Loucy (cell line): ENCODE measurements around the gene NTPCR.

Experiments
- H2AFZ ChIP-seq: fragments of 200-600 bp; sonication (generic); 2 replicates; pipeline ENCODE4 v1.6.0; 2016; ENCODE audit warnings: antibody characterized with exemption, mild to moderate bottlenecking, low read length, moderate library complexity
- H3F3A ChIP-seq: fragments of 200-600 bp; 2 replicates; pipeline ENCODE4 v1.6.0; 2016; ENCODE audit warnings: antibody characterized with exemption, low read depth, mild to moderate bottlenecking
- H3K27me3 ChIP-seq: fragments of 200-600 bp; sonication (generic); 2 replicates; pipeline ENCODE4 v1.6.1; 2014; ENCODE audit warnings: low read length, mild to moderate bottlenecking; ENCODE audit not compliant: insufficient read depth, poor library complexity, severe bottlenecking
- H3K36me3 ChIP-seq: fragments of 200-600 bp; sonication (generic); 2 replicates; pipeline ENCODE4 v1.6.1; 2016; ENCODE audit warnings: low read length; ENCODE audit not compliant: insufficient read depth
- H3K4me1 ChIP-seq: fragments of 200-600 bp; sonication (generic); 2 replicates; pipeline ENCODE4 v1.5.1; 2014; ENCODE audit warnings: low read length, mild to moderate bottlenecking; ENCODE audit not compliant: insufficient read depth, poor library complexity, severe bottlenecking
- H3K4me2 ChIP-seq: fragments of 200-600 bp; sonication (generic); 2 replicates; pipeline ENCODE4 v1.6.0; 2014; ENCODE audit warnings: antibody characterized with exemption, low read length, low read depth, mild to moderate bottlenecking; ENCODE audit not compliant: poor library complexity, severe bottlenecking
- H3K4me3 ChIP-seq: fragments of 200-600 bp; sonication (generic); 2 replicates; pipeline ENCODE4 v1.5.1; 2014; ENCODE audit warnings: low read length, mild to moderate bottlenecking, mixed read lengths; ENCODE audit not compliant: poor library complexity, severe bottlenecking
- H3K79me2 ChIP-seq: fragments of 200-600 bp; sonication (generic); 2 replicates; pipeline ENCODE4 v1.6.1; 2014; ENCODE audit warnings: low read length; ENCODE audit not compliant: insufficient read depth
- H3K9ac ChIP-seq: fragments of 200-600 bp; sonication (generic); 2 replicates; pipeline ENCODE4 v1.6.0; 2014; ENCODE audit warnings: mild to moderate bottlenecking, low read depth, low read length, moderate library complexity; ENCODE audit not compliant: poor library complexity, severe bottlenecking
- H3K9me2 ChIP-seq: fragments of 200-600 bp; sonication (generic); replicated peaks from 2 replicates; pipeline ENCODE4 v1.6.1; 2016; ENCODE audit warnings: low read depth, low read length, mixed read lengths
- H3K9me3 ChIP-seq: fragments of 200-600 bp; sonication (generic); 2 replicates; pipeline ENCODE4 v1.6.1; 2014; ENCODE audit warnings: mild to moderate bottlenecking, antibody characterized with exemption, low read length, low read depth; ENCODE audit not compliant: insufficient read depth
- H4K20me1 ChIP-seq: fragments of 200-600 bp; sonication (generic); 2 replicates; pipeline ENCODE4 v1.6.0; 2014; ENCODE audit warnings: antibody characterized with exemption, low read length, mild to moderate bottlenecking; ENCODE audit not compliant: insufficient read depth, poor library complexity, severe bottlenecking
- CTCF ChIP-seq: fragments of 200-600 bp; sonication (generic); conservative IDR thresholded peaks from 2 replicates; pipeline ENCODE4 v1.5.1; 2014; ENCODE audit warnings: mild to moderate bottlenecking, antibody characterized with exemption, low read length
- EZH2phosphoT487 ChIP-seq: fragments of 200-600 bp; IDR thresholded peaks from 2 replicates; pipeline ENCODE4 v1.6.1; 2018; ENCODE audit warnings: antibody characterized with exemption, mild to moderate bottlenecking, moderate library complexity, borderline replicate concordance

NTPCR gene

GRCh38 chr1:232942413-232943294, 7.8 kb upstream of the NTPCR start:
- Histone ChIP-seq H3K9ac (no peak overlapping the region), H3F3A (no peaks in the 10 kb centered on the region), H3K9me3 (no peaks in the 10 kb centered on the region), H2AFZ (no peak overlapping the region), H4K20me1 (no peaks in the 10 kb centered on the region), H3K4me1 (peaks cover 28% of the 10 kb centered on the region), H3K27me3 (no peaks in the 10 kb centered on the region), H3K9me2 (no peaks in the 10 kb centered on the region), H3K36me3 (no peaks in the 10 kb centered on the region), H3K79me2 (no peaks in the 10 kb centered on the region), H3K4me3 (no peak overlapping the region), H3K4me2 (no peak overlapping the region)
- TF ChIP-seq EZH2phosphoT487 (no peak), CTCF (no peak)

GRCh38 chr1:232943679-232944252, 6.6 kb upstream of the NTPCR start:
- Histone ChIP-seq H3K4me3 (no peak overlapping the region), H3K4me1 (peaks cover 18% of the 10 kb centered on the region), H4K20me1 (no peaks in the 10 kb centered on the region), H3K36me3 (no peaks in the 10 kb centered on the region), H3K9me2 (no peaks in the 10 kb centered on the region), H3K79me2 (no peaks in the 10 kb centered on the region), H3F3A (no peaks in the 10 kb centered on the region), H3K4me2 (peak overlapping the region; percentile 6), H3K9ac (no peak overlapping the region), H3K27me3 (no peaks in the 10 kb centered on the region), H2AFZ (no peak overlapping the region), H3K9me3 (no peaks in the 10 kb centered on the region)
- TF ChIP-seq CTCF, result no peak
- no peak for TF ChIP-seq EZH2phosphoT487

- Histone ChIP-seq H4K20me1 (no peaks in the 10 kb centered on the region), H2AFZ (no peak overlapping the region), H3K79me2 (peaks cover 2% of the 10 kb centered on the region), H3F3A (no peaks in the 10 kb centered on the region), H3K9ac (no peak overlapping the region), H3K4me1 (peaks cover 24% of the 10 kb centered on the region), H3K36me3 (no peaks in the 10 kb centered on the region), H3K4me2 (peak overlapping the region; percentile 6), H3K4me3 (no peak overlapping the region), H3K9me2 (no peaks in the 10 kb centered on the region), H3K27me3 (no peaks in the 10 kb centered on the region), H3K9me3 (no peaks in the 10 kb centered on the region)
- TF ChIP-seq CTCF, result no peak
- no peak for TF ChIP-seq EZH2phosphoT487
These were observed 6.1 kb upstream of the NTPCR start for GRCh38 chr1:232944347-232944746.
